GM12878 (cell line): ENCODE data around the gene SLC25A33. TPM values are rescaled to one million over a fixed set of nuclear protein-coding genes. Genes with fewer than 3 reads are reported as not detected.

ENCODE experiments used
- ATAC-seq: fragments of 200-7000 bp; cut with Tn5 transposase; 3 replicates; pipeline ENCODE4 v1.9.1; 2020; ENCODE audit warnings: mild to moderate bottlenecking, moderate library complexity
- BruUV-seq: library from RNA; stranded (reverse); fragments of 400-500 nt; replicated peaks from 2 replicates; lab custom pipeline; 2021; lab: Mats Ljungman, UMichigan
- CTCF ChIA-PET: fragments of 300-600 bp; sonication (Branson Sonifier 250); formaldehyde crosslinking; extraction: SDS; loops from one replicate; lab custom pipeline; 2021; ENCODE audit warnings: inconsistent platforms; lab: Yijun Ruan, JAX
- POLR2A ChIA-PET: fragments of 350-600 bp; formaldehyde crosslinking; extraction: SDS; loops from one replicate; lab custom pipeline; 2021; ENCODE audit warnings: inconsistent platforms; lab: Charles Lee
- RAD21 ChIA-PET: fragments of 300-600 bp; sonication (Branson Sonifier 250); formaldehyde crosslinking; loops from one replicate; lab custom pipeline; 2023; ENCODE audit warnings: antibody characterized with exemption; ENCODE audit not compliant: unreplicated experiment; lab: Charles Lee
- SMC1A ChIA-PET: fragments of 300-600 bp; sonication (Branson Sonifier 250); formaldehyde crosslinking; loops from one replicate; lab custom pipeline; 2023; ENCODE audit not compliant: unreplicated experiment, uncharacterized antibody; lab: Charles Lee
- DNase-seq: peaks from one replicate; pipeline ENCODE4 v3.0.0-alpha.2; 2011; ENCODE audit warnings: low read depth, low spot score
- FAIRE-seq: peaks from 3 replicates; lab custom pipeline; 2011; peaks lifted over from hg19 to GRCh38; lab: Jason Lieb, UNC
- H2AFZ ChIP-seq: 2 replicates; pipeline ENCODE4 v1.6.0; 2011; ENCODE audit warnings: low read depth, low read length, control low read depth; ENCODE audit not compliant: control insufficient read depth
- H3K27ac ChIP-seq: 2 replicates; pipeline ENCODE4 v1.5.1; 2011; ENCODE audit warnings: control low read depth; ENCODE audit not compliant: control insufficient read depth, insufficient read depth
- H3K27me3 ChIP-seq, 2 experiments: replicated peaks in 1 of 2; 2 replicates each; pipeline versions ENCODE4 v1.6.0 to v1.6.1; 2011; ENCODE audit warnings: low read length in 1 of 2; ENCODE audit not compliant: control insufficient read depth in 2 of 2, insufficient read depth in 2 of 2
- H3K36me3 ChIP-seq, 2 experiments: 2 replicates each; pipeline ENCODE4 v1.5.1; 2011; ENCODE audit warnings: low read length in 1 of 2; ENCODE audit not compliant: control insufficient read depth in 2 of 2, insufficient read depth in 2 of 2
- H3K4me1 ChIP-seq: 2 replicates; pipeline ENCODE4 v1.6.1; 2011; ENCODE audit warnings: mild to moderate bottlenecking, low read length, moderate library complexity, mixed read lengths; ENCODE audit not compliant: control insufficient read depth, insufficient read depth
- H3K4me2 ChIP-seq: 2 replicates; pipeline ENCODE4 v1.6.0; 2011; ENCODE audit warnings: control low read depth; ENCODE audit not compliant: control insufficient read depth, insufficient read depth
- H3K4me3 ChIP-seq: fragments of 200-600 bp; sonication (generic); 2 replicates; pipeline ENCODE4 v1.5.1; 2016
- H3K79me2 ChIP-seq: 2 replicates; pipeline ENCODE4 v1.6.0; 2011; ENCODE audit warnings: low read length; ENCODE audit not compliant: control insufficient read depth, insufficient read depth
- H3K9ac ChIP-seq: 2 replicates; pipeline ENCODE4 v1.8.0; 2011; ENCODE audit warnings: low read length, control low read depth, mixed read lengths; ENCODE audit not compliant: control insufficient read depth, insufficient read depth
- H3K9me3 ChIP-seq: replicated peaks from 3 replicates; pipeline ENCODE4 v1.5.1; 2011; ENCODE audit warnings: mild to moderate bottlenecking, low read length; ENCODE audit not compliant: control insufficient read depth, insufficient read depth
- H4K20me1 ChIP-seq: 2 replicates; pipeline ENCODE4 v1.6.0; 2011; ENCODE audit not compliant: control insufficient read depth, insufficient read depth
- BHLHE40 ChIP-seq, 2 experiments: fragments of 450-650 bp in 1 of 2; IDR thresholded peaks; 2 replicates each; pipeline ENCODE4 v1.6.1; 2011 to 2017; ENCODE audit warnings: low read depth in 2 of 2, borderline replicate concordance in 1 of 2, improper control_type of control experiment in 1 of 2, low read length in 1 of 2, mild to moderate bottlenecking in 1 of 2
- BRCA1 ChIP-seq: IDR thresholded peaks from 2 replicates; pipeline ENCODE4 v1.6.1; 2011; ENCODE audit warnings: low read depth, low read length, improper control_type of control experiment
- CHD4 ChIP-seq: fragments of 200-600 bp; sonication (generic); IDR thresholded peaks from 2 replicates; pipeline ENCODE4 v1.6.1; 2016; ENCODE audit warnings: mild to moderate bottlenecking
- CREM ChIP-seq: IDR thresholded peaks from 2 replicates; pipeline ENCODE4 v1.6.1; 2014; ENCODE audit warnings: antibody characterized with exemption, low read depth
- EP300 ChIP-seq, 2 experiments: fragments of 150-350 bp in 1 of 2; IDR thresholded peaks; 2 replicates each; pipeline ENCODE4 v1.6.1; 2011 to 2012; ENCODE audit warnings: low read depth in 2 of 2, low read length in 2 of 2, borderline replicate concordance in 1 of 2, improper control_type of control experiment in 1 of 2, inconsistent platforms in 1 of 2; ENCODE audit not compliant: control insufficient read depth in 1 of 2
- HDGF ChIP-seq: fragments of 450-650 bp; IDR thresholded peaks from 2 replicates; pipeline ENCODE4 v1.6.1; 2016; ENCODE audit warnings: antibody characterized with exemption
- MTA3 ChIP-seq: IDR thresholded peaks from 2 replicates; pipeline ENCODE4 v1.6.1; 2012; ENCODE audit warnings: low read length, inconsistent platforms, borderline replicate concordance
- MXI1 ChIP-seq: fragments of 150-350 bp; IDR thresholded peaks from 2 replicates; pipeline ENCODE4 v1.6.1; 2011; ENCODE audit warnings: low read depth, mild to moderate bottlenecking, inconsistent platforms, low read length, improper control_type of control experiment
- NR2C2 ChIP-seq: IDR thresholded peaks from 2 replicates; pipeline ENCODE4 v1.6.1; 2011; ENCODE audit warnings: borderline replicate concordance, low read depth; ENCODE audit not compliant: control insufficient read depth, insufficient read length
- NR2F1 ChIP-seq: fragments of 450-650 bp; conservative IDR thresholded peaks from 2 replicates; pipeline ENCODE4 v1.6.1; 2017; ENCODE audit warnings: mild to moderate bottlenecking
- POLR2AphosphoS2 ChIP-seq: IDR thresholded peaks from 2 replicates; pipeline ENCODE4 v1.6.1; 2011; ENCODE audit warnings: low read depth, mild to moderate bottlenecking, low read length, improper control_type of control experiment, moderate library complexity
- POU2F2 ChIP-seq: IDR thresholded peaks from 3 replicates; pipeline ENCODE4 v1.6.1; 2011; ENCODE audit warnings: low read depth, mild to moderate bottlenecking, low read length, borderline replicate concordance
- SMC3 ChIP-seq: IDR thresholded peaks from 2 replicates; pipeline ENCODE4 v1.6.1; 2011; ENCODE audit warnings: low read length, improper control_type of control experiment, borderline replicate concordance
- TARDBP ChIP-seq: IDR thresholded peaks from 2 replicates; pipeline ENCODE4 v1.6.1; 2016; ENCODE audit warnings: borderline replicate concordance
- WGBS: methylation state at CpG from one replicate; pipeline ENCODE4 v1.1.6; 2016; ENCODE audit warnings: low lambda C conversion rate; ENCODE audit not compliant: insufficient replicate concordance, insufficient coverage; ENCODE audit errors: missing lambda C conversion rate; 5-methylcytosine and 5-hydroxymethylcytosine counted together
- in situ Hi-C: fragments of 300-500 bp; cut with MboI; formaldehyde crosslinking; loops from 9 replicates; pipeline ENCODE4 v1.14.3; 2018; ENCODE audit warnings: mixed read lengths
- intact Hi-C: fragments of 100-400 bp; cut with micrococcal nuclease; formaldehyde crosslinking; loops from one replicate; pipeline ENCODE4 v1.14.2; 2022; ENCODE audit not compliant: unreplicated experiment
- polyA plus RNA-seq, 11 experiments: library from polyadenylated mRNA; depleted of rRNA in 4 of 11; unstranded in 6 of 11; stranded (reverse) in 5 of 11; fragments of >200 nt; fragmentation: Nextera tagmentation in 4 of 11; fragmentation: Illumina TruSeq in 1 of 11; extraction: Ambion mirVana in 4 of 11; extraction: Trizol in 1 of 11; gene quantifications; 1 replicate in 1 of 11; 2 replicates in 10 of 11; pipeline versions ENCODE4 v1.2.1 to v1.2.3, GENCODE V29; 2011 to 2016; ENCODE audit warnings: inconsistent platforms in 2 of 11, missing spikeins in 2 of 11, low read depth in 1 of 11
- total RNA-seq, 4 experiments: library from RNA; depleted of rRNA in 3 of 4; stranded (reverse); fragments of >200 nt in 3 of 4; fragmentation: Illumina TruSeq in 1 of 4; extraction: Trizol in 1 of 4; gene quantifications; 2 replicates each; pipeline versions ENCODE4 v1.2.1 to v1.2.3, GENCODE V29; 2013 to 2021
- TF ChIP-seq, protein P1 (sequence below): fragments of 450-650 bp; IDR thresholded peaks from 2 replicates; pipeline ENCODE4 v1.6.1; 2016; ENCODE audit warnings: mild to moderate bottlenecking
- TF ChIP-seq, protein P2 (sequence below): fragments of 450-650 bp; IDR thresholded peaks from 2 replicates; pipeline ENCODE4 v1.6.1; 2014; ENCODE audit warnings: mild to moderate bottlenecking
- TF ChIP-seq, protein P3 (sequence below): IDR thresholded peaks from 2 replicates; pipeline ENCODE4 v1.6.1; 2011; ENCODE audit warnings: low read depth, low read length, improper control_type of control experiment, borderline replicate concordance
- TF ChIP-seq, protein P4 (sequence below): IDR thresholded peaks from 2 replicates; pipeline ENCODE4 v1.6.1; 2012; ENCODE audit warnings: low read depth, low read length, improper control_type of control experiment

SLC25A33 gene
- total and polyA plus RNA-seq, 10 of the 15 experiments (the other 5 are each of a cell fraction or from before 2014, with no cell fraction given), result 1.7 to 11.2 (median 8.4) TPM

DNA sequence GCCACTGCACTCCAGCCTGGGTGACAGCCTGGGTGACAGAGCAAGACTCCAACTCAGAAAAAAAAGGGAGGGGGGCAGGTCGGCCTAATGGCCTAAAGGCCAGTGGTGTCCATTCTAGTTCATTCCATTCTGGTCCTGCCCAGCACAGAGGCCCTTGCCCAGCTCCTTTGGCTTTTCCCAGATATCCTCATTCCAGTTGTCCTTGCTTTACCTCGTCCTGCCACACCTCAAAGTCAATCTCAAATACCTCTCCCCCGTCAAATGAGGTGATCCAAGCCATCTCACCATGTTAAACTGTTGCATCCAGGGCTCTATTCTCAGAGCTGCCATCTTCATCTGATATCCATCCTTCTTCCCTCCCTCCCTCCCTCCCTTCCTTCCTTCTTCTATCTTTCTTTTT lies 92.3 kb downstream of the SLC25A33 start (continued):
- TF ChIP-seq, protein P1, sequence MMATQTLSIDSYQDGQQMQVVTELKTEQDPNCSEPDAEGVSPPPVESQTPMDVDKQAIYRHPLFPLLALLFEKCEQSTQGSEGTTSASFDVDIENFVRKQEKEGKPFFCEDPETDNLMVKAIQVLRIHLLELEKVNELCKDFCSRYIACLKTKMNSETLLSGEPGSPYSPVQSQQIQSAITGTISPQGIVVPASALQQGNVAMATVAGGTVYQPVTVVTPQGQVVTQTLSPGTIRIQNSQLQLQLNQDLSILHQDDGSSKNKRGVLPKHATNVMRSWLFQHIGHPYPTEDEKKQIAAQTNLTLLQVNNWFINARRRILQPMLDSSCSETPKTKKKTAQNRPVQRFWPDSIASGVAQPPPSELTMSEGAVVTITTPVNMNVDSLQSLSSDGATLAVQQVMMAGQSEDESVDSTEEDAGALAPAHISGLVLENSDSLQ, result no peak
- TF ChIP-seq BHLHE40 (IDR thresholded peaks at IDR 0.05; ENCODE audit: borderline replicate concordance in 1 of 2, low read depth in 2 of 2, low read length in 1 of 2) (no peak), POU2F2 (no peak), HDGF (no peak)
- TF ChIP-seq, protein P2, sequence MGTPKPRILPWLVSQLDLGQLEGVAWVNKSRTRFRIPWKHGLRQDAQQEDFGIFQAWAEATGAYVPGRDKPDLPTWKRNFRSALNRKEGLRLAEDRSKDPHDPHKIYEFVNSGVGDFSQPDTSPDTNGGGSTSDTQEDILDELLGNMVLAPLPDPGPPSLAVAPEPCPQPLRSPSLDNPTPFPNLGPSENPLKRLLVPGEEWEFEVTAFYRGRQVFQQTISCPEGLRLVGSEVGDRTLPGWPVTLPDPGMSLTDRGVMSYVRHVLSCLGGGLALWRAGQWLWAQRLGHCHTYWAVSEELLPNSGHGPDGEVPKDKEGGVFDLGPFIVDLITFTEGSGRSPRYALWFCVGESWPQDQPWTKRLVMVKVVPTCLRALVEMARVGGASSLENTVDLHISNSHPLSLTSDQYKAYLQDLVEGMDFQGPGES, result no peak

DNA sequence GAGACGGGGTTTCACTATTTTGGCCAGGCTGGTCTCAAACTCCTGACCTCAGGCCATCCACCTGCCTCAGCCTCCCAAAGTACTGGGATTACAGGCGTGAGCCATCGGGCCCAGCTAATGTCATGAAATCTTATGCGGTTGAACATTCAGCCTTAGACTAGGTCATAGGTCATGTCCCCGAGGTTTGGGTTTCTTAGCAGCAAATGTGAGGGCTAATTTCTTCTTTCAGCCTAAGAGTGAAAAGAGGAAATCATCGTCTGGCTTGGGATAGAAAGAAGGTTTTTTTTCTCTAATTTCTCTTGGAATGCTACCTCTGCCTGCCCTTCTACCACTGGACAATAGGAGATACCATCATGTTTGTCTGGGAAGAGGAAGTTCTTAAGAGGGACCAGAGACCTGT lies 94.2 kb downstream of the SLC25A33 start:
- Histone ChIP-seq H3K4me2 (no peak overlapping the region), H2AFZ (no peak overlapping the region), H3K79me2 (peaks cover 24% of the 10 kb centered on the region), H3K36me3 (no peaks in the 10 kb centered on the region; a peak in 1 of 4 replicates), H3K27me3 (no peaks in the 10 kb centered on the region), H3K4me3 (no peak overlapping the region), H4K20me1 (no peaks in the 10 kb centered on the region), H3K9ac (no peak overlapping the region), H3K4me1 (peaks cover 9% of the 10 kb centered on the region), H3K9me3 (no peaks in the 10 kb centered on the region; the same call in 1 of the 3 replicates), H3K27ac (no peak overlapping the region)
- ChIA-PET RAD21 (no interaction called here), CTCF (no interaction called here), SMC1A (interaction anchor here (1.6 kb wide), 1 partner anchor 11 kb away, joined by 4 read pairs; no protein-coding TSS in a partner anchor), POLR2A (no interaction called here)
- no peak for FAIRE-seq
- WGBS, result 61% methylated on average over 6 of the region's 6 CpGs
- no peak for ATAC-seq
- no peak for DNase-seq
- BruUV-seq, result no TSS peak
- intact Hi-C loops (no loop called here), in situ Hi-C loops (loop anchor here (5.0 kb wide), 1 partner anchor 234 kb away; no protein-coding TSS in a partner anchor)
- TF ChIP-seq BRCA1 (no peak), MTA3 (no peak), NR2F1 (no peak; the same call in 1 of the 2 replicates), CHD4 (no peak), SMC3 (no peak), POLR2AphosphoS2 (no peak), MXI1 (no peak), CREM (no peak), TARDBP (no peak), NR2C2 (no peak), EP300 (IDR thresholded peaks at IDR 0.05; ENCODE audit: borderline replicate concordance in 1 of 2, control insufficient read depth in 1 of 2, low read depth in 2 of 2, low read length in 2 of 2) (no peak)
- TF ChIP-seq, protein P3, sequence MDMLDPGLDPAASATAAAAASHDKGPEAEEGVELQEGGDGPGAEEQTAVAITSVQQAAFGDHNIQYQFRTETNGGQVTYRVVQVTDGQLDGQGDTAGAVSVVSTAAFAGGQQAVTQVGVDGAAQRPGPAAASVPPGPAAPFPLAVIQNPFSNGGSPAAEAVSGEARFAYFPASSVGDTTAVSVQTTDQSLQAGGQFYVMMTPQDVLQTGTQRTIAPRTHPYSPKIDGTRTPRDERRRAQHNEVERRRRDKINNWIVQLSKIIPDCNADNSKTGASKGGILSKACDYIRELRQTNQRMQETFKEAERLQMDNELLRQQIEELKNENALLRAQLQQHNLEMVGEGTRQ, result no peak
- TF ChIP-seq, protein P4, sequence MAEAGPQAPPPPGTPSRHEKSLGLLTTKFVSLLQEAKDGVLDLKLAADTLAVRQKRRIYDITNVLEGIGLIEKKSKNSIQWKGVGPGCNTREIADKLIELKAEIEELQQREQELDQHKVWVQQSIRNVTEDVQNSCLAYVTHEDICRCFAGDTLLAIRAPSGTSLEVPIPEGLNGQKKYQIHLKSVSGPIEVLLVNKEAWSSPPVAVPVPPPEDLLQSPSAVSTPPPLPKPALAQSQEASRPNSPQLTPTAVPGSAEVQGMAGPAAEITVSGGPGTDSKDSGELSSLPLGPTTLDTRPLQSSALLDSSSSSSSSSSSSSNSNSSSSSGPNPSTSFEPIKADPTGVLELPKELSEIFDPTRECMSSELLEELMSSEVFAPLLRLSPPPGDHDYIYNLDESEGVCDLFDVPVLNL, result no peak
